SU-DHL-6 (cell line): ENCODE results near the gene KL.

Experiments used
- EZH2phosphoT487 ChIP-seq: fragments of 200-600 bp; sonication (generic), shearing (Covaris generic); conservative IDR thresholded peaks from 2 replicates; pipeline ENCODE4 v1.6.1; 2018; ENCODE audit warnings: mild to moderate bottlenecking, antibody characterized with exemption, low read length, moderate library complexity, mixed read lengths
- TF ChIP-seq, protein P1 (sequence below): fragments of 200-600 bp; sonication (generic); IDR thresholded peaks from one replicate; pipeline ENCODE4 v1.5.1; 2017; ENCODE audit warnings: antibody characterized with exemption, mild to moderate bottlenecking, low read length, moderate library complexity; ENCODE audit not compliant: insufficient read depth, poor library complexity, severe bottlenecking

- TF ChIP-seq, protein P1, sequence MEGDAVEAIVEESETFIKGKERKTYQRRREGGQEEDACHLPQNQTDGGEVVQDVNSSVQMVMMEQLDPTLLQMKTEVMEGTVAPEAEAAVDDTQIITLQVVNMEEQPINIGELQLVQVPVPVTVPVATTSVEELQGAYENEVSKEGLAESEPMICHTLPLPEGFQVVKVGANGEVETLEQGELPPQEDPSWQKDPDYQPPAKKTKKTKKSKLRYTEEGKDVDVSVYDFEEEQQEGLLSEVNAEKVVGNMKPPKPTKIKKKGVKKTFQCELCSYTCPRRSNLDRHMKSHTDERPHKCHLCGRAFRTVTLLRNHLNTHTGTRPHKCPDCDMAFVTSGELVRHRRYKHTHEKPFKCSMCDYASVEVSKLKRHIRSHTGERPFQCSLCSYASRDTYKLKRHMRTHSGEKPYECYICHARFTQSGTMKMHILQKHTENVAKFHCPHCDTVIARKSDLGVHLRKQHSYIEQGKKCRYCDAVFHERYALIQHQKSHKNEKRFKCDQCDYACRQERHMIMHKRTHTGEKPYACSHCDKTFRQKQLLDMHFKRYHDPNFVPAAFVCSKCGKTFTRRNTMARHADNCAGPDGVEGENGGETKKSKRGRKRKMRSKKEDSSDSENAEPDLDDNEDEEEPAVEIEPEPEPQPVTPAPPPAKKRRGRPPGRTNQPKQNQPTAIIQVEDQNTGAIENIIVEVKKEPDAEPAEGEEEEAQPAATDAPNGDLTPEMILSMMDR: no peak
- TF ChIP-seq EZH2phosphoT487: no peak
Observed at GRCh38 chr13:33096886-33097605, 80.8 kb downstream of the KL start.
